GM10266 (cell line): Measurements from ENCODE around the gene GPR176.
"Not testable (repeated sequence)": the region's sequence is repeated elsewhere in the genome, so short reads cannot be mapped to it uniquely, and the experiment has no call there.

Source experiments
- DNase-seq: peaks from one replicate; pipeline ENCODE4 v3.0.0; 2012; ENCODE audit errors: extremely low spot score
- TF ChIP-seq, protein P1 (sequence below): IDR thresholded peaks from 2 replicates; pipeline ENCODE4 v1.5.1; 2012; ENCODE audit warnings: mild to moderate bottlenecking, low read depth; ENCODE audit not compliant: control insufficient read depth, insufficient read depth; ENCODE audit errors: missing control alignments

The GPR176 gene

DNA sequence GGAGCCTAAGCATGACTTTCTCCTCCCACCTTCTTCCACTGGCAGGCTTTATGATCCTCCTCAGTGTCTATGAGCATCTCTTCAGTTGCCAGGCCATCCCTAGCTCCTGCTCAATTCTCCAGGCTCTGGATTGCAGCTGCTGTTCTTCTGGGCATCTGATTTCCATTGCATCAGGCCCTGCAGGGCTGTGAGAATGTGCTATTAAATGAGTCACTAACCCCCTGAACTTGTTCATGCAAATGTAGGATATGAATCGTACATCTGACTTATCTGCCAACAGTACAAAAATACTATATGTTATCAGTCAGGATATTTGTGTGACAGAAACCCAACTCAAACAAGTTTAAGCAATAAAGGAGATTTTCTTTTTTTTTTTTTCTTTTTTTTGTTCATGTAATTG lies 11.9 kb downstream of the GPR176 start:
- TF ChIP-seq, protein P1, sequence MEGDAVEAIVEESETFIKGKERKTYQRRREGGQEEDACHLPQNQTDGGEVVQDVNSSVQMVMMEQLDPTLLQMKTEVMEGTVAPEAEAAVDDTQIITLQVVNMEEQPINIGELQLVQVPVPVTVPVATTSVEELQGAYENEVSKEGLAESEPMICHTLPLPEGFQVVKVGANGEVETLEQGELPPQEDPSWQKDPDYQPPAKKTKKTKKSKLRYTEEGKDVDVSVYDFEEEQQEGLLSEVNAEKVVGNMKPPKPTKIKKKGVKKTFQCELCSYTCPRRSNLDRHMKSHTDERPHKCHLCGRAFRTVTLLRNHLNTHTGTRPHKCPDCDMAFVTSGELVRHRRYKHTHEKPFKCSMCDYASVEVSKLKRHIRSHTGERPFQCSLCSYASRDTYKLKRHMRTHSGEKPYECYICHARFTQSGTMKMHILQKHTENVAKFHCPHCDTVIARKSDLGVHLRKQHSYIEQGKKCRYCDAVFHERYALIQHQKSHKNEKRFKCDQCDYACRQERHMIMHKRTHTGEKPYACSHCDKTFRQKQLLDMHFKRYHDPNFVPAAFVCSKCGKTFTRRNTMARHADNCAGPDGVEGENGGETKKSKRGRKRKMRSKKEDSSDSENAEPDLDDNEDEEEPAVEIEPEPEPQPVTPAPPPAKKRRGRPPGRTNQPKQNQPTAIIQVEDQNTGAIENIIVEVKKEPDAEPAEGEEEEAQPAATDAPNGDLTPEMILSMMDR = no peak
- no peak for DNase-seq

DNA sequence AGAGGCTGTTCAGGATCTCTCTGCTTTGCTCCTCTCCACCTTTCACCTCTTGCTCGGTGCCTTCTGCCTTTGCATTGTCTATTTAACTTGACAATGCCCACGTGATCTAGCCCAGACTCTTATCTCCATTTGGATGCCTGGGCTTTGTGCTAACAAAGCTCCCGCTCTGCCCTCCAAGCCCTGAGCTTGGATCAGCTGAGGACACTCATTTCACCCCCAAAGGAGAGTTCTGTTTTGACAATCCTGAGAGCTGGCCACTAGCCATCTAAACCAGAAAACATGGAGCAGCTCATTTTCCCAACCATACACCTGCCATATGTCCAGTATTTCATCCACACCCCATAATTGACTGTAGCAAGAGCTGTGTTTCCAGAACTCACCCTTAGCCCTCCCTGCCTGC lies 12.8 kb downstream of the GPR176 start:
- DNase-seq = no peak
- TF ChIP-seq, protein P1 = no peak

DNA sequence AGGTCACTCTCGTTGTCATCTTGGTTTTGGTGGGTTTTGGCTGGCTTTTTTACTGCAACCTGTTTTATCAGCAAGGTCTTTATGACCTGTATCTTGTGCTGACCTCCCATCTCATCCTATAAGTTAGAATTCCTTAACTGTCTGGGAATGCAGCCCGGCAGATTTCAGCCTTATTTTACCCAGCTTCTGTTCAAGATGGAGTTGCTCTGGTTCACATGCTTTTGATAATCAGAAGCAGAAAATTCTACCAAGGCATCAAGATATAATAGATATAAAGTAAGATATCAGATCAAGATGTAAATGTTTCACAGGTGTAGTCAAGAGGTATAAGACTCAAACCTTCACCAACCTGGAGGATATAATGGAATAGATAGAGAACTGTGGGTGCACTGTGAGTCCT lies 16.0 kb downstream of the GPR176 start:
- DNase-seq = no peak
- TF ChIP-seq, protein P1 = no peak

DNA sequence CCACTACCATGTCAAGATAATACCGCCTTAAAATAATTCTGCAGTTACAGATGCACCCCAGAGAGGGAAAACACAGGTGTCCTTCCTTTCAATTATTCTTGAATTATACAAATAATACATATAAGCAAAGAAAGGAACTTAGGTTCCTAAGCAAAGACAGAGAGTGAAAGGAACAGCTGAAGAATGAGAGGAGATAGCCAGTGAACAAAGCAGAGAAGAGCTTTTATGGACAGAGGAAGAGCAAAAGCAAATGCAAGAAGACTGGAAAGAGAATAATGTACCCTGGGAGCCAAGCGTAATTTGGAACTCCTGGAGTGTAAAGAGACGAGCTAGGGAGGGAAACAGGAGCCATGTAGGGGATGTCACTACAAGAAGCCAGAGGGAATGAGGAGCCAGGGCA lies 21.7 kb downstream of the GPR176 start:
- no peak for DNase-seq
- TF ChIP-seq, protein P1 = no peak

DNA sequence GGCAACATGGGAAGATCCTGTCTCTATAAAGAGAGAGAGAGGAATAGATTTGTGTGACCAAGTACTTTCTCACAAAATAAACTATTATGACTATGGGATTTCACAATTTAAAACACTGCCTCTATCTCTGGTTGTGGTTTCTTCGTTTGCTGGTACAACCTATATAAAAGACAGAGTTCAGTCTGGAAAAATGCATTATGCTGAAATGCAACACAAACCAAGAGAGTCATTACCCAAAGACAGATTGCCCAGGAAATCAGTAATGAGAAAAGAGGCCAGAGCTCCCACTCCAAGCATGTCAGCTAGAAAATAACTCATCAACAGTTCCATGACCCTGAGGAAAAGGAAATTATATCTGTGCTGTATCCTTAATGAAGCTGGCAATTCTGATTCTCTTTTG lies 23.2 kb downstream of the GPR176 start:
- TF ChIP-seq, protein P1 = no peak
- DNase-seq = no peak

DNA sequence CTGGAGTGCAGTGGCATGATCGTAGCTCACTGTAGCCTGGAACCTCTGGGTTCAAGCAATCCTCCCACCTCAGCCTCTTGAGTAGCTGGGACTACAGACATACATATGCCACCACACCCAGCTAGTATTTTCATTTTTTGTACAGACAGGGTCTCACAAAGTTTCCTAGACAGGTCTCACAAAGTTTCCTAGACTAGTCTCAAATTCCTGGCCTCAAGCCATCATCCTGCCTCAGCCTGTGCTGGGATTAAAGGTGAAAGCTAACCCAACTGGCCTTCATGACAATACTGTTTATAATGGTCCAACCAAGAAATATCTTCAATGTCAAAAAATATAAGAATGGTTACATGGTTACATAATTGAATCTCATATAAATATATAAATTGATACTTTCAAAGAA lies 24.0 kb downstream of the GPR176 start:
- no peak for DNase-seq
- TF ChIP-seq, protein P1 = no peak

DNA sequence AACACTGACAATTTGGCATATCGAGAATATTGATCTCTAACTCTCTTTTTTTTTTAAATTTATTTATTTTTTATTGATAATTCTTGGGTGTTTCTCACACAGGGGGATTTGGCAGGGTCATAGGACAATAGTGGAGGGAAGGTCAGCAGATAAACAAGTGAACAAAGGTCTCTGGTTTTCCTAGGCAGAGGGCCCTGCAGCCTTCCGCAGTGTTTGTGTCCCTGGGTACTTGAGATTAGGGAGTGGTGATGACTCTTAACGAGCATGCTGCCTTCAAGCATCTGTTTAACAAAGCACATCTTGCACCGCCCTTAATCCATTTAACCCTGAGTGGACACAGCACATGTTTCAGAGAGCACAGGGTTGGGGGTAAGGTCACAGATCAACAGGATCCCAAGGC lies 27.0 kb downstream of the GPR176 start:
- not testable (repeated sequence) for DNase-seq

DNA sequence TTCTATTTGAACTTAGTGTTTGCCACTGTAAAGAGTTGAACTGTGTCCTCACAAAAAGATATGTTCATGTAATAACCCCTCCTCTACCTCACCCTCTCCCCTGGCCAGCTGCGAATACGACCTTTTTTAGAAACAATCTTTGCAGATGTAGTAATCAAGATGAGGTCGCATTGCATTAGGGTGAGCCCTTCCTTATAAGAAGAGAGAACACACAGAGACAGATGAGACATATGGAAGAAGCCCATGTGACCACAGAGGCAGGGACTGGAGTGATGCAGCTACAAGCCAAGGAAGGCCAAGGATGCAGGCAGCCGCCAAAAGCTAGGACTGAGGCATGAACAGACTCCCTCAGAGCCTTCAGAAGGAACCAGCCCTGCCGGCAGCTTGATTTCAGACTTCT lies 27.6 kb downstream of the GPR176 start:
- no peak for DNase-seq
- TF ChIP-seq, protein P1 = no peak
